GM21737 (cell line): Measurements from ENCODE around the gene ANXA10.
"Not testable (repeated sequence)": the region's sequence is repeated elsewhere in the genome, so short reads cannot be mapped to it uniquely, and the experiment has no call there.

Experiments
- ATAC-seq: cut with Tn5 transposase; IDR thresholded peaks from one replicate; pipeline ENCODE4 v1.9.1; 2021; ENCODE audit warnings: mild to moderate bottlenecking, moderate library complexity; ENCODE audit not compliant: unreplicated experiment

Gene ANXA10

GRCh38 chr4:168118116-168118655 is 25.8 kb downstream of the ANXA10 start:
- ATAC-seq = no peak

GRCh38 chr4:168119100-168119499 is 26.8 kb downstream of the ANXA10 start:
- no peak for ATAC-seq

GRCh38 chr4:168119890-168120289 is 27.6 kb downstream of the ANXA10 start:
- no peak for ATAC-seq

- ATAC-seq = no peak
These were observed 28.5 kb downstream of the ANXA10 start for GRCh38 chr4:168120811-168121210.

- no peak for ATAC-seq
These were observed 31.8 kb downstream of the ANXA10 start for GRCh38 chr4:168124008-168124641.

- no peak for ATAC-seq
These were observed 34.6 kb downstream of the ANXA10 start for GRCh38 chr4:168126952-168127351.

- ATAC-seq = no peak
These were observed 36.3 kb downstream of the ANXA10 start for GRCh38 chr4:168128601-168129000.

GRCh38 chr4:168129046-168129772 is 36.9 kb downstream of the ANXA10 start:
- no peak for ATAC-seq

- ATAC-seq = no peak
These were observed 37.5 kb downstream of the ANXA10 start for GRCh38 chr4:168129802-168130201.

GRCh38 chr4:168131196-168131595 is 38.9 kb downstream of the ANXA10 start:
- no peak for ATAC-seq

- no peak for ATAC-seq
These were observed 42.3 kb downstream of the ANXA10 start for GRCh38 chr4:168134651-168135050.

GRCh38 chr4:168135860-168136259 is 43.5 kb downstream of the ANXA10 start:
- ATAC-seq = not testable (repeated sequence)

- not testable (repeated sequence) for ATAC-seq
These were observed 45.4 kb downstream of the ANXA10 start for GRCh38 chr4:168137695-168138094.

- ATAC-seq = no peak
These were observed 45.8 kb downstream of the ANXA10 start for GRCh38 chr4:168138143-168138542.

GRCh38 chr4:168139336-168139735 is 47.0 kb downstream of the ANXA10 start:
- no peak for ATAC-seq

- ATAC-seq = no peak
These were observed 49.4 kb downstream of the ANXA10 start for GRCh38 chr4:168141733-168142132.

- no peak for ATAC-seq
These were observed 51.3 kb downstream of the ANXA10 start for GRCh38 chr4:168143601-168144000.

GRCh38 chr4:168150420-168151050 is 58.2 kb downstream of the ANXA10 start:
- no peak for ATAC-seq

GRCh38 chr4:168151327-168151726 is 59.0 kb downstream of the ANXA10 start:
- no peak for ATAC-seq

GRCh38 chr4:168152837-168153500 is 60.6 kb downstream of the ANXA10 start:
- ATAC-seq = no peak
